ENCODE data around the gene TMEM174.

Gene TMEM174

DNA sequence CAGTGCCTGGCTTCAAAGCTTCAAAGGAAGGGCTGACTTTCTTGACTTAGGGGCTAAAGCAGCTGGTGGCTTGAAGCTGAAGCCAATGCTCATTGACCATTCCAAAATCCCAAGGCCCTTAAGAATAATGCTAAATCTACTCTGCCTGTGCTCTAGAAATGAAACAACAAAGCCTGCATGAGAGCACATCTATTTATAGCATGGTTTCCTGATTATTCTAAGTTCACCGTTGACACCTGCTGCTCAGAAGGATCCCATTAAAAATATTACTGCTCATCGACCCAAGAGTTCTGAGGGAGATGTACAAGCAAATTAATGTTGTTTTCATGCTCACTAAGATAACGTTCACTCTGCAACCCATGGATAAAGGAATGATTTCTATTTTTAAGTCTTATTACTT is 6.7 kb downstream of the TMEM174 start:
- H3K4me3 ChIP-seq (replicated peaks in 1 of 2; ENCODE audit: low read depth in 2 of 2, low read length in 2 of 2): no peak overlapping the region
- no peak for DNase-seq (ENCODE audit: low read depth in 2 of 2)
- TF ChIP-seq, protein P1, sequence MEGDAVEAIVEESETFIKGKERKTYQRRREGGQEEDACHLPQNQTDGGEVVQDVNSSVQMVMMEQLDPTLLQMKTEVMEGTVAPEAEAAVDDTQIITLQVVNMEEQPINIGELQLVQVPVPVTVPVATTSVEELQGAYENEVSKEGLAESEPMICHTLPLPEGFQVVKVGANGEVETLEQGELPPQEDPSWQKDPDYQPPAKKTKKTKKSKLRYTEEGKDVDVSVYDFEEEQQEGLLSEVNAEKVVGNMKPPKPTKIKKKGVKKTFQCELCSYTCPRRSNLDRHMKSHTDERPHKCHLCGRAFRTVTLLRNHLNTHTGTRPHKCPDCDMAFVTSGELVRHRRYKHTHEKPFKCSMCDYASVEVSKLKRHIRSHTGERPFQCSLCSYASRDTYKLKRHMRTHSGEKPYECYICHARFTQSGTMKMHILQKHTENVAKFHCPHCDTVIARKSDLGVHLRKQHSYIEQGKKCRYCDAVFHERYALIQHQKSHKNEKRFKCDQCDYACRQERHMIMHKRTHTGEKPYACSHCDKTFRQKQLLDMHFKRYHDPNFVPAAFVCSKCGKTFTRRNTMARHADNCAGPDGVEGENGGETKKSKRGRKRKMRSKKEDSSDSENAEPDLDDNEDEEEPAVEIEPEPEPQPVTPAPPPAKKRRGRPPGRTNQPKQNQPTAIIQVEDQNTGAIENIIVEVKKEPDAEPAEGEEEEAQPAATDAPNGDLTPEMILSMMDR (IDR thresholded peaks at IDR 0.05; ENCODE audit: low read depth, low read length): no peak

DNA sequence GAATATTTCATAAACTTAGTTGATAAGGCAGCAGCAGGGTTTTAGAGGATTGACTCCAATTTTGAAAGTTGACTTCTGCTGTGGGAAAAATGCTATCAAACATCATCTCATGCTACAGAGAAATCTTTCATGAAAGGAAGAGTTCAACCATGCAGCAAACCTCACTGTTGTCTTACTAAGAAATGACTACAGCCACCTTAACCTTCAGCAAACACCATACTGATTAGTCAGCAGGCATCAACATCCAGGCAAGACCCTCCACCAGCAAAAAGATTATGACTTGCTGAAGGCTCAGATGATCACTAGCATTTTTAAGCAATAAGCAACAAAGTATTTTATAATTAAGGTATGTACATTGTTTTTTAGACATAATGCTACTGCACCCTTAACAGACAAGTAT is 7.6 kb downstream of the TMEM174 start:
- no peak overlapping the region for H3K4me3 ChIP-seq (replicated peaks in 1 of 2; ENCODE audit: low read depth in 2 of 2, low read length in 2 of 2)
- DNase-seq (ENCODE audit: low read depth in 2 of 2): no peak
- TF ChIP-seq, protein P1 (IDR thresholded peaks at IDR 0.05; ENCODE audit: low read depth, low read length): no peak

DNA sequence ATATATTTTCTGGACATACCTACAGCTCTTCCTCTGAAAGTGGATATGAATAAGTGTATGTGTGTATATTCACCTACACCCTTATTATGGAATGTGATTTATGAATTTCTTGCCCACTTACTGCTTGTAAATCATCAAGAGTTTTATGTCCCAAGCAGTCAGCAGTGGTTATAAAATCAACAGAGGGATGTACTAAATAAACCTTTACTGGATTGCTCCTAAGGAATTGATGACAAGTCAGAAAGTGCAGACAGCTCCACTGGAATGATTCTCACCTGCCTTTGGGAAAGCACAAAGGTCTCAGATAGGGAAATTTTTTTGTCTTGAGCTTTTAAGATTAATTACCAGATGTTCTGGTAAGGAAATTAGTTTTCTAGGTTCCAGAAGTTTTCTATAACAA is 9.3 kb downstream of the TMEM174 start:
- no peak overlapping the region for H3K4me3 ChIP-seq (replicated peaks in 1 of 2; ENCODE audit: low read depth in 2 of 2, low read length in 2 of 2)
- TF ChIP-seq, protein P1 (IDR thresholded peaks at IDR 0.05; ENCODE audit: low read depth, low read length): no peak
- DNase-seq (ENCODE audit: low read depth in 2 of 2): no peak

DNA sequence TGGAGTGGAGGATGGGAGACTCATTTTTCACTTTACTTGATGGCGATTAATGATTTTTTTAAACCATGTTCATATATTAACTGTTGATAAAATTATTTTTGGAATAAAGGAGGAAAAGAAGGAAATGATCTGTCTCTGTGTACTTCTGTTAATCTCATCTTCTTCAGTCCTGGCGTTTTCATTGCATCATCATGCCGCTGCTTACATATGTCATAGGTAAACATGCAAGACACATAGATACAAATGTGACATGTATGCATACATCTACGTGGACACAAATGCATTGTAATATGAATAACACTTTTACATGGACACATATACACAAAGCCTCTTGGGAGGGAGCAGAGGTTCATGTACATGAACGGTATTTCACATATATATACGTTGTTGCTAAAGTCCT is 10.0 kb downstream of the TMEM174 start:
- TF ChIP-seq, protein P1 (IDR thresholded peaks at IDR 0.05; ENCODE audit: low read depth, low read length): no peak
- no peak for DNase-seq (ENCODE audit: low read depth in 2 of 2)
- H3K4me3 ChIP-seq (replicated peaks in 1 of 2; ENCODE audit: low read depth in 2 of 2, low read length in 2 of 2): no peak overlapping the region

DNA sequence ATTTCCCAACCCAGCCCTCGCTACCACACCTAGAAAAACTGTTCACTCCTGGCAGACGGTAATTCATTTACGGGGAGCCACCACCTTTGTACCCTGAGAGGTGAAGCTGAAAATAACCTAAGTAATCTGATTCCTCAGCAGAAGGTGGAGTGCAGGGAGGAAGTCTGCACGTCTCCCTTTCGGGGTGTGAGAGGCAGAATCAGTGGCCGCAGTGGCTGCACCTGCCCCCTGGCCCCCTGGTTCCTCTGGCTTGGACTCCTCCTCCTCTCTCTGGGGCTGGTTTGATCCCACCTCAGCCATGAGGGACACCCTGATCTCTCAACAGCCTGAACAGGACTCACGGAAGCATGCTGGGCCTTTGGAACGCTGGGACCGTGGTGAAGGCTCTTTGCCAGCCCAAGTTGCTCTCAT is 10.5 kb downstream of the TMEM174 start:
- TF ChIP-seq, protein P1 (IDR thresholded peaks at IDR 0.05; ENCODE audit: low read depth, low read length): no peak
- no peak overlapping the region for H3K4me3 ChIP-seq (replicated peaks in 1 of 2; ENCODE audit: low read depth in 2 of 2, low read length in 2 of 2)
- no peak for DNase-seq (ENCODE audit: low read depth in 2 of 2)

DNA sequence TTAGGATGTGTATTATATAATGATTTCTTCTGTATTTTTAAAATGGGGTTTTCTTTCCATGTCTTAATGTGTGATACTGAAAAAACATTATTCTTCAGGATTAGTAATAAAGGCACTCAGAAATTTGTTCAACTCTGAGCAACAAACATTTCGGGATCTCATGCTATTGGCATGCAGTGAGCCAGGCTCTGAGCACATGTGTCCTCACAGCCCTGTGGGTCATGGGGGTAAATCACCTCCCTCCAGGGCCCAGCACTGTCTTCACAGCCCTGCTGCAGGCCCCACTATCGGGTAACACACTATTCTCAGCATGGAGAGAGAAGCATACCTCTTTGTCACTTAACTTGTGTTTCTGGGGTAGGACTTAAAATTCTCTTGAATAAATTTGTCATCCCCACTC is 14.0 kb downstream of the TMEM174 start:
- no peak overlapping the region for H3K4me3 ChIP-seq (replicated peaks in 1 of 2; ENCODE audit: low read depth in 2 of 2, low read length in 2 of 2)
- no peak for DNase-seq (ENCODE audit: low read depth in 2 of 2)
- TF ChIP-seq, protein P1 (IDR thresholded peaks at IDR 0.05; ENCODE audit: low read depth, low read length): no peak

DNA sequence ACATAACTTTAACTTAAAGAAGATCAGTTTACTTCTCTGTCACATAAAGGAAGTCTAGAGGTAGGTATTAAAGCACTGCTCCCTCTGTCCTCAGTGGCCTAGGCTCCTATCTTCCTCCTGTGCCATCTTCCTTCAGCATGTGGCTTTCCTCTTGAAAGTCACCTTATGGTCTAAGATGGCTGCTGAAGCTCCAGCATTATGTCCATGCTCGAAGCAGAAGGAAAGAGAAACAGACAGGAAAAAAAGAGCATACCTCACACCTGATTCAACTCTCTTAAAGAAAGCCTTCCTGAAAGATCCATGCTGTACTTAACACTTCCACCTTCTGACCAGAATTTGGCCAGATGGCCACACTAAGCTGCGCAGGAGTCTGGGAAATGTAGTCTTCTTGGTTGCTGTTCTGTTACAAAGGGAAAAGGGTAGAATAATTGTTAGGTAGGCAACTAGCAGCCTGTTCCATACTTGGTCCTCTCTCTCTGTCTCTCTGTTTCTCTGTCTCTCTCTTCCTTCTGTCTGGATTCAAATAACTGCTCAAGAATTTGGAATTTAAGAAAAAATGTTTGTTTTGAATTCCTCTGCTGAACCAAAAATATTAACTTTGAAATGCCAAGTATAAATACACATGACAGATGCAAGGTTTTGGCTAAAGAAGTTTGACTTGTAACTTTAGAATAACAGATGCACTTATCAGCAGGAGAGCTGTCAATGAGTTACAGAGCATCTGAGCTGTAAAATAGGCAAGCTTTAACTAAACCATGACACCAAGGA is 16.0 kb downstream of the TMEM174 start:
- H3K4me3 ChIP-seq (replicated peaks in 1 of 2; ENCODE audit: low read depth in 2 of 2, low read length in 2 of 2): no peak overlapping the region
- TF ChIP-seq, protein P1 (IDR thresholded peaks at IDR 0.05; ENCODE audit: low read depth, low read length): no peak

More for the DNA sequence above, 16.0 kb downstream of the TMEM174 start:
- peak in 1 of 2 donors; percentile 2 for DNase-seq (ENCODE audit: low read depth in 2 of 2)

Data from cardiac fibroblast (primary cell).